AG04450 (cell line): ENCODE data around the gene ZNF786. TPM values are rescaled to one million over a fixed set of nuclear protein-coding genes. Genes with fewer than 3 reads are reported as not detected.
A peak's percentile ranks its signal among the peaks of the same experiment; 100 is the strongest.

Source experiments
- CTCF ChIA-PET: fragments of 300-600, 350-600 bp; formaldehyde crosslinking; extraction: SDS; loops from one replicate; lab custom pipeline; 2022; ENCODE audit warnings: antibody characterized with exemption, inconsistent platforms; lab: Charles Lee
- POLR2A ChIA-PET: fragments of 350-600 bp; formaldehyde crosslinking; extraction: SDS; loops from one replicate; lab custom pipeline; 2021; ENCODE audit warnings: antibody characterized with exemption, inconsistent platforms; lab: Yijun Ruan, JAX
- DNase-seq: peaks from one replicate; pipeline ENCODE4 v3.0.0-alpha.2; 2011; ENCODE audit warnings: low read depth, low spot score
- H3K27ac ChIP-seq: one replicate; pipeline ENCODE4 v1.5.1; 2012; ENCODE audit warnings: low read depth, low read length, control low read depth
- H3K27me3 ChIP-seq: one replicate; pipeline ENCODE4 v1.6.0; 2012; ENCODE audit warnings: low read length; ENCODE audit not compliant: control insufficient read depth, insufficient read depth
- H3K4me3 ChIP-seq: 2 replicates; pipeline ENCODE4 v1.5.1; 2011; ENCODE audit warnings: mild to moderate bottlenecking, low read depth, low read length, control low read depth
- H3K9me3 ChIP-seq: 2 replicates; pipeline ENCODE4 v1.5.1; 2012; ENCODE audit warnings: low read length; ENCODE audit not compliant: control insufficient read depth, insufficient read depth
- CTCF ChIP-seq: IDR thresholded peaks from 2 replicates; pipeline ENCODE4 v1.5.1; 2011; ENCODE audit warnings: low read depth, low read length, control low read depth, inconsistent platforms
- polyA plus RNA-seq: library from polyadenylated mRNA; depleted of rRNA; stranded (reverse); fragments of >200 nt; gene quantifications from 2 replicates; pipeline ENCODE4 v1.2.3, GENCODE V29; 2011

The ZNF786 gene
- polyA plus RNA-seq, 1 experiment = 2.2 TPM

- ChIA-PET CTCF (interaction anchor here (0.6 to 4.1 kb wide), 39 partner anchors 9 to 426 kb away, joined by 3 to 41 read pairs (median 4); partner anchors contain the start of genes ZNF282, ZNF398 and ZNF786), POLR2A (interaction anchor here (2.2 kb wide), 2 partner anchors 21 to 69 kb away, joined by 8 to 20 read pairs; partner anchors contain the start of genes ZNF282 and ZNF398)
- peaks cover 7% of the 10 kb centered on the region for H3K9me3 ChIP-seq
- peak overlapping the region; percentile 91 for H3K4me3 ChIP-seq
- no peaks in the 10 kb centered on the region for H3K27me3 ChIP-seq
- H3K27ac ChIP-seq = peak overlapping the region; percentile 65
- no peak for TF ChIP-seq CTCF
- DNase-seq = no peak
These were observed 36.2 kb upstream of the ZNF786 start for GRCh38 chr7:149126662-149127266.

- POLR2A ChIA-PET = interaction anchor here (0.6 to 2.2 kb wide), 7 partner anchors 22 to 137 kb away, joined by 3 to 20 read pairs (median 4); partner anchors contain the start of genes ZNF282 and ZNF398
- peak within 1 kb of the TSS; percentile 82 for H3K27ac ChIP-seq
- DNase-seq = peak; percentile 72
These were observed 35.5 kb upstream of the ZNF786 start, which contains the start of gene ZNF425 for GRCh38 chr7:149125863-149126661. TSS of gene ZNF425 (minus strand) at chr7:149126324. CDS start at chr7:149126213, 111 bp downstream.

GRCh38 chr7:149125189-149125862 is 34.8 kb upstream of the ZNF786 start:
- CTCF ChIA-PET = interaction anchor here (0.7 to 4.1 kb wide), 17 partner anchors 10 to 498 kb away, joined by 3 to 41 read pairs (median 6); partner anchors contain the start of genes ZNF398 and ZNF786
- no peak for TF ChIP-seq CTCF
- Histone ChIP-seq H3K4me3 (peak overlapping the region; percentile 91), H3K9me3 (no peaks in the 10 kb centered on the region; the same call in 1 of the 2 replicates), H3K27ac (peak overlapping the region; percentile 82), H3K27me3 (no peaks in the 10 kb centered on the region)
- DNase-seq = no peak
- POLR2A ChIA-PET = interaction anchor here (0.5 to 2.2 kb wide), 8 partner anchors 23 to 138 kb away, joined by 3 to 20 read pairs (median 4); partner anchors contain the start of genes ZNF282 and ZNF398

More at GRCh38 chr7:149125863-149126661, 35.5 kb upstream of the ZNF786 start, which contains the start of gene ZNF425:
- Histone ChIP-seq H3K4me3 (peak within 1 kb of the TSS; percentile 91), H3K27me3 (no peaks in the 10 kb centered on the region), H3K9me3 (peaks cover 3% of the 10 kb centered on the region)
- peak; percentile 90 for TF ChIP-seq CTCF
- CTCF ChIA-PET = interaction anchor here (0.6 to 4.1 kb wide), 45 partner anchors 8 to 497 kb away, joined by 3 to 41 read pairs (median 4); partner anchors contain the start of genes ZNF282, ZNF398 and ZNF786

GRCh38 chr7:149109969-149110368 is 19.5 kb upstream of the ZNF786 start:
- H3K27ac ChIP-seq = no peak overlapping the region
- no peak overlapping the region for H3K4me3 ChIP-seq
- no peak for DNase-seq
- POLR2A ChIA-PET = no interaction called here
- no peak for TF ChIP-seq CTCF
- CTCF ChIA-PET = no interaction called here
- no peaks in the 10 kb centered on the region for H3K27me3 ChIP-seq
- no peaks in the 10 kb centered on the region for H3K9me3 ChIP-seq
